ENCODE data around the gene METTL22.

METTL22 gene

GRCh38 chr16:8621572-8622314 is at the start of gene METTL22:
TSS of gene METTL22 (plus strand) at chr16:8621698. CDS start at chr16:8625666, 3,968 bp downstream.
- peak; percentile 94 for DNase-seq (ENCODE audit: low read depth)

GRCh38 chr16:8572063-8572918 is 49.2 kb upstream of the METTL22 start:
- no peak for DNase-seq (ENCODE audit: low read depth)

- DNase-seq (ENCODE audit: low read depth) = no peak
These were observed 48.4 kb upstream of the METTL22 start for GRCh38 chr16:8572919-8573724.

GRCh38 chr16:8575399-8575798 is 46.1 kb upstream of the METTL22 start:
- DNase-seq (ENCODE audit: low read depth) = no peak

- DNase-seq (ENCODE audit: low read depth) = no peak
These were observed 45.1 kb upstream of the METTL22 start for GRCh38 chr16:8576141-8577004.

- DNase-seq (ENCODE audit: low read depth) = no peak
These were observed 43.7 kb upstream of the METTL22 start for GRCh38 chr16:8577678-8578304.

GRCh38 chr16:8579559-8579958 is 41.9 kb upstream of the METTL22 start:
- DNase-seq (ENCODE audit: low read depth) = no peak

- DNase-seq (ENCODE audit: low read depth) = no peak
These were observed 39.5 kb upstream of the METTL22 start for GRCh38 chr16:8581831-8582580.

GRCh38 chr16:8583199-8583598 is 38.3 kb upstream of the METTL22 start:
- no peak for DNase-seq (ENCODE audit: low read depth)

- no peak for DNase-seq (ENCODE audit: low read depth)
These were observed 37.8 kb upstream of the METTL22 start for GRCh38 chr16:8583732-8584131.

- DNase-seq (ENCODE audit: low read depth) = no peak
These were observed 36.5 kb upstream of the METTL22 start for GRCh38 chr16:8585041-8585440.

GRCh38 chr16:8585857-8586256 is 35.6 kb upstream of the METTL22 start:
- no peak for DNase-seq (ENCODE audit: low read depth)

- no peak for DNase-seq (ENCODE audit: low read depth)
These were observed 34.4 kb upstream of the METTL22 start for GRCh38 chr16:8587065-8587464.

- no peak for DNase-seq (ENCODE audit: low read depth)
These were observed 32.8 kb upstream of the METTL22 start for GRCh38 chr16:8588682-8589056.

GRCh38 chr16:8589057-8589899 is 32.2 kb upstream of the METTL22 start:
- DNase-seq (ENCODE audit: low read depth) = no peak

GRCh38 chr16:8589900-8590688 is 31.4 kb upstream of the METTL22 start, which contains the start of gene TMEM114:
TSS of gene TMEM114 (minus strand) at chr16:8590511. CDS start at chr16:8589838, 673 bp downstream.
- DNase-seq (ENCODE audit: low read depth) = no peak

- DNase-seq (ENCODE audit: low read depth) = no peak
These were observed 30.7 kb upstream of the METTL22 start for GRCh38 chr16:8590811-8591210.

GRCh38 chr16:8591451-8591850 is 30.0 kb upstream of the METTL22 start:
- no peak for DNase-seq (ENCODE audit: low read depth)

Data from stimulated activated CD8-positive, alpha-beta memory T cell treated with anti-CD3 and anti-CD28 coated beads, Interleukin-4, amount 100 ng/mL, for 24 hours (primary cell).